ENCODE results near the gene GLIPR1.
"Not testable (repeated sequence)": the region's sequence is repeated elsewhere in the genome, so short reads cannot be mapped to it uniquely, and the experiment has no call there.

Gene GLIPR1

DNA sequence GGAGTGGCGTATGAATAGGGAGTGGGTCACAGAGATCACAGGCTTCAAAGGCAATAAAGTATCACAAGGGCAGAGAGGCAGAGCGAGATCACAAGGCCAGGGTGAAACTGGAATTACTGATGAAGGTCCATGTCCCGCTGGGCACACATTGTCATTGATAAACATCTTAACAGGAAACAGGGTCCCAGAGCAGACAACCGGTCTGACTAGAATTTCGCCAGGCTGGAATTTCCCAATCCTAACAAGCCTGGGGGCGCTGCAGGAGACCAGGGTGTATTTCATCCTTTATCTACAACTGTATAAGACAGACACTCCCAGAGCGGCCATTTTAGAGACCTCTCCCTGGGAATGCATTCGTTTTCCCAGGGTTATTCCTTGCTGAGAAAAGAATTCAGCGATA, 22.7 kb upstream of the GLIPR1 start:
- not testable (repeated sequence) for H3K4ac ChIP-seq (ENCODE audit: low read length); H3K4me2 ChIP-seq (ENCODE audit: insufficient read depth, low read length, poor library complexity, severe bottlenecking); H3K14ac ChIP-seq (ENCODE audit: low read length); H3K18ac ChIP-seq (ENCODE audit: low read length); H3K9ac ChIP-seq (ENCODE audit: low read depth, low read length, poor library complexity); H2AFZ ChIP-seq (ENCODE audit: low read length); H3K27me3 ChIP-seq (ENCODE audit: control insufficient read depth in 3 of 3, insufficient read depth in 3 of 3, low read depth in 1 of 3, low read length in 3 of 3); DNase-seq (ENCODE audit: low spot score); H3K79me1 ChIP-seq (ENCODE audit: low read depth, low read length); H4K91ac ChIP-seq (ENCODE audit: low read depth, low read length, poor library complexity); H3K4me3 ChIP-seq (ENCODE audit: low read length in 2 of 2); H3K36me3 ChIP-seq (replicated peaks in 1 of 2; ENCODE audit: control insufficient read depth in 2 of 2, insufficient read depth in 2 of 2, low read length in 2 of 2); H3K4me1 ChIP-seq (ENCODE audit: control insufficient read depth in 2 of 2, insufficient read depth in 1 of 2, low read depth in 1 of 2, low read length in 2 of 2); H3K23ac ChIP-seq (ENCODE audit: low read depth, low read length, poor library complexity); H3K27ac ChIP-seq (replicated peaks; ENCODE audit: low read length); H2BK5ac ChIP-seq (ENCODE audit: low read length); H2BK15ac ChIP-seq (ENCODE audit: low read length); H3K9me3 ChIP-seq (replicated peaks in 1 of 2; ENCODE audit: control insufficient read depth in 2 of 2, insufficient read depth in 1 of 2, low read depth in 1 of 2, low read length in 2 of 2); H2BK120ac ChIP-seq (ENCODE audit: low read depth, low read length); H4K8ac ChIP-seq (ENCODE audit: low read depth, low read length); H2BK12ac ChIP-seq (ENCODE audit: low read length); H2AK5ac ChIP-seq (ENCODE audit: low read depth, low read length)
- no CpG with 5 or more reads among the region's 9 CpGs for WGBS, 2 donors (ENCODE audit: extremely low coverage in 2 of 2, insufficient read length in 2 of 2, insufficient replicate concordance in 1 of 2)

GRCh38 chr12:75459755-75460154, 20.8 kb upstream of the GLIPR1 start:
- Histone ChIP-seq H3K27me3 (ENCODE audit: control insufficient read depth in 3 of 3, insufficient read depth in 3 of 3, low read depth in 1 of 3, low read length in 3 of 3) (no peaks in the 10 kb centered on the region), H3K36me3 (replicated peaks in 1 of 2; ENCODE audit: control insufficient read depth in 2 of 2, insufficient read depth in 2 of 2, low read length in 2 of 2) (no peaks in the 10 kb centered on the region), H3K79me1 (ENCODE audit: low read depth, low read length) (no peaks in the 10 kb centered on the region), H3K4me1 (ENCODE audit: control insufficient read depth in 2 of 2, insufficient read depth in 1 of 2, low read depth in 1 of 2, low read length in 2 of 2) (no peaks in the 10 kb centered on the region), H3K18ac (ENCODE audit: low read length) (no peak overlapping the region), H2BK15ac (ENCODE audit: low read length) (no peak overlapping the region), H3K27ac (replicated peaks; ENCODE audit: low read length) (no peak overlapping the region), H3K9me3 (replicated peaks in 1 of 2; ENCODE audit: control insufficient read depth in 2 of 2, insufficient read depth in 1 of 2, low read depth in 1 of 2, low read length in 2 of 2) (peaks cover 0 to 2% of the 10 kb centered on the region in 2 donors), H4K91ac (ENCODE audit: low read depth, low read length, poor library complexity) (no peak overlapping the region), H3K23ac (ENCODE audit: low read depth, low read length, poor library complexity) (no peak overlapping the region), H2BK5ac (ENCODE audit: low read length) (no peak overlapping the region), H3K4me2 (ENCODE audit: insufficient read depth, low read length, poor library complexity, severe bottlenecking) (no peak overlapping the region), H2AFZ (ENCODE audit: low read length) (no peak overlapping the region), H2BK12ac (ENCODE audit: low read length) (no peak overlapping the region), H3K14ac (ENCODE audit: low read length) (no peak overlapping the region), H2AK5ac (ENCODE audit: low read depth, low read length) (no peak overlapping the region), H2BK120ac (ENCODE audit: low read depth, low read length) (no peak overlapping the region), H3K4ac (ENCODE audit: low read length) (no peak overlapping the region), H4K8ac (ENCODE audit: low read depth, low read length) (no peak overlapping the region), H3K4me3 (ENCODE audit: low read length in 2 of 2) (no peak overlapping the region), H3K9ac (ENCODE audit: low read depth, low read length, poor library complexity) (no peak overlapping the region)
- no CpG with 5 or more reads among the region's 3 CpGs for WGBS, 2 donors (ENCODE audit: extremely low coverage in 2 of 2, insufficient read length in 2 of 2, insufficient replicate concordance in 1 of 2)
- DNase-seq (ENCODE audit: low spot score), result no peak

GRCh38 chr12:75460204-75460603, 20.4 kb upstream of the GLIPR1 start:
- H3K9me3 ChIP-seq (replicated peaks in 1 of 2; ENCODE audit: control insufficient read depth in 2 of 2, insufficient read depth in 1 of 2, low read depth in 1 of 2, low read length in 2 of 2), result peaks cover 0 to 2% of the 10 kb centered on the region in 2 donors
- H2AK5ac ChIP-seq (ENCODE audit: low read depth, low read length), result no peak overlapping the region
- no peak overlapping the region for H3K4ac ChIP-seq (ENCODE audit: low read length)
- no peak overlapping the region for H2BK15ac ChIP-seq (ENCODE audit: low read length)
- no peak overlapping the region for H3K4me3 ChIP-seq (ENCODE audit: low read length in 2 of 2)
- H2BK120ac ChIP-seq (ENCODE audit: low read depth, low read length), result no peak overlapping the region
- DNase-seq (ENCODE audit: low spot score), result no peak
- H3K9ac ChIP-seq (ENCODE audit: low read depth, low read length, poor library complexity), result no peak overlapping the region
- no peak overlapping the region for H3K14ac ChIP-seq (ENCODE audit: low read length)
- H2BK5ac ChIP-seq (ENCODE audit: low read length), result no peak overlapping the region
- H4K8ac ChIP-seq (ENCODE audit: low read depth, low read length), result no peak overlapping the region
- H3K4me2 ChIP-seq (ENCODE audit: insufficient read depth, low read length, poor library complexity, severe bottlenecking), result no peak overlapping the region
- H2AFZ ChIP-seq (ENCODE audit: low read length), result no peak overlapping the region
- H3K36me3 ChIP-seq (replicated peaks in 1 of 2; ENCODE audit: control insufficient read depth in 2 of 2, insufficient read depth in 2 of 2, low read length in 2 of 2), result no peaks in the 10 kb centered on the region
- no peaks in the 10 kb centered on the region for H3K4me1 ChIP-seq (ENCODE audit: control insufficient read depth in 2 of 2, insufficient read depth in 1 of 2, low read depth in 1 of 2, low read length in 2 of 2)
- no peak overlapping the region for H3K23ac ChIP-seq (ENCODE audit: low read depth, low read length, poor library complexity)
- H3K79me1 ChIP-seq (ENCODE audit: low read depth, low read length), result no peaks in the 10 kb centered on the region
- H4K91ac ChIP-seq (ENCODE audit: low read depth, low read length, poor library complexity), result no peak overlapping the region
- no peak overlapping the region for H2BK12ac ChIP-seq (ENCODE audit: low read length)
- no peak overlapping the region for H3K27ac ChIP-seq (replicated peaks; ENCODE audit: low read length)
- H3K27me3 ChIP-seq (ENCODE audit: control insufficient read depth in 3 of 3, insufficient read depth in 3 of 3, low read depth in 1 of 3, low read length in 3 of 3), result no peaks in the 10 kb centered on the region
- no peak overlapping the region for H3K18ac ChIP-seq (ENCODE audit: low read length)

DNA sequence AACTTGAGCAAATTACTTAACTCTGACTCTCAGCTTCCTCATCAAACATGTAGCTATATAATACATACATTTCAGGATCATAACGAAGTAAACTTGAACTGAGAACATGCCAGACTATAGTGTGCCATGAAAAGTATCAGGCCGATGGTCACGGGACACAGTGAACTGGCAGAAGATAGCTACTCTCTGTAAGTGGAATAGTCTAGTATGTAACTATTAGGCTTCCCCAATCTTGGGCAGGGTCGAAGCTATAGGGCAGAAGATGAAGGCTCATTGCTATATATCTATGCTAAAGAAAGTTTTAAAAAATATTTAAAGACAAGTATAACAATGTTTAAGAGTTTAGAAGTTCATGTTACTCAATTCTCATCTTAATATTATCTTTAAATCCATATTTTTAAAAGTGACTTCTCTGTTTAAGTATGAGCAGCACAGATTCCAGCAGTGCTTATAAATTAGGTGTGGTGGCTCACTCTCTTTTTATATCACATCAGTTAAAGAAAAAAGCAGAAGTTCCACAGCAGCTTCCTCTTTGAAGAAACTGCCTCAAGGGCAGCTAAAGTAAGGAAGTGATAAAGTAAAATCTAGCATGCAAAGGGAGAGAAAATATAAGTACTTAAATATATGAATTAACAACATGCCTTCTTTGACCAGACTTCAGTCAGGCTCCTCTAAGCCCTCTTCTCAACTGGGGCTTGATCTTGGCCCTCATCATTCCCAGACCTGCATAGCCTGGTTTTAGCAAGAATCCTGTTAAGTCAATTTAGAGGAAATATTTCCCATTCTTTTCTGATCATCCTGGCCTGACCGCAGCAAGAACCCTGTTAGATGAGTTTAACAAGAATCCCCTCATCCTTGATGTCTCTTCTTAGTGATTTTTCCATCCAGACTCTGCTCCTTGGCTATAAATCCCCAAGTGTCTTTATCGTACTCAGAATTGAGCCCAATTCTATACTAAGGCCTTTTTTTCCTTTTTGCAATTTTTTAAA, 8.4 kb upstream of the GLIPR1 start:
- H2AFZ ChIP-seq (ENCODE audit: low read length), result no peak overlapping the region
- WGBS, 2 donors (ENCODE audit: extremely low coverage in 2 of 2, insufficient read length in 2 of 2, insufficient replicate concordance in 1 of 2), result no CpG with 5 or more reads among the region's 6 CpGs
- H3K36me3 ChIP-seq (replicated peaks in 1 of 2; ENCODE audit: control insufficient read depth in 2 of 2, insufficient read depth in 2 of 2, low read length in 2 of 2), result no peaks in the 10 kb centered on the region
- H3K23ac ChIP-seq (ENCODE audit: low read depth, low read length, poor library complexity), result no peak overlapping the region
- H2BK120ac ChIP-seq (ENCODE audit: low read depth, low read length), result no peak overlapping the region
- no peak overlapping the region for H3K4me3 ChIP-seq (ENCODE audit: low read length in 2 of 2)
- DNase-seq (ENCODE audit: low spot score), result no peak
- H2AK5ac ChIP-seq (ENCODE audit: low read depth, low read length), result no peak overlapping the region
- H2BK15ac ChIP-seq (ENCODE audit: low read length), result no peak overlapping the region
- no peak overlapping the region for H2BK5ac ChIP-seq (ENCODE audit: low read length)
- H3K27me3 ChIP-seq (ENCODE audit: control insufficient read depth in 3 of 3, insufficient read depth in 3 of 3, low read depth in 1 of 3, low read length in 3 of 3), result no peaks in the 10 kb centered on the region
- H3K9me3 ChIP-seq (replicated peaks in 1 of 2; ENCODE audit: control insufficient read depth in 2 of 2, insufficient read depth in 1 of 2, low read depth in 1 of 2, low read length in 2 of 2), result no peaks in the 10 kb centered on the region
- H3K4me1 ChIP-seq (ENCODE audit: control insufficient read depth in 2 of 2, insufficient read depth in 1 of 2, low read depth in 1 of 2, low read length in 2 of 2), result no peaks in the 10 kb centered on the region
- H3K79me1 ChIP-seq (ENCODE audit: low read depth, low read length), result no peaks in the 10 kb centered on the region
- H3K9ac ChIP-seq (ENCODE audit: low read depth, low read length, poor library complexity), result no peak overlapping the region
- no peak overlapping the region for H4K91ac ChIP-seq (ENCODE audit: low read depth, low read length, poor library complexity)
- no peak overlapping the region for H3K14ac ChIP-seq (ENCODE audit: low read length)
- no peak overlapping the region for H4K8ac ChIP-seq (ENCODE audit: low read depth, low read length)
- H3K4ac ChIP-seq (ENCODE audit: low read length), result no peak overlapping the region
- no peak overlapping the region for H3K18ac ChIP-seq (ENCODE audit: low read length)
- no peak overlapping the region for H3K4me2 ChIP-seq (ENCODE audit: insufficient read depth, low read length, poor library complexity, severe bottlenecking)
- H2BK12ac ChIP-seq (ENCODE audit: low read length), result no peak overlapping the region
- no peak overlapping the region for H3K27ac ChIP-seq (replicated peaks; ENCODE audit: low read length)
